Keratinocyte (primary cell): ENCODE measurements around the gene TUBGCP6. TPM values are rescaled to one million over a fixed set of nuclear protein-coding genes. Genes with fewer than 3 reads are reported as not detected.

Source experiments
- DNase-seq: peaks from one replicate; pipeline ENCODE4 v3.0.0-alpha.2; 2011; ENCODE audit warnings: low read depth, missing footprints, low spot score
- FAIRE-seq: peaks from 2 replicates; lab custom pipeline; 2011; peaks lifted over from hg19 to GRCh38; lab: Jason Lieb, UNC
- H2AFZ ChIP-seq: 2 replicates; pipeline ENCODE4 v1.6.0; 2012; ENCODE audit warnings: low read length, control low read depth, inconsistent platforms; ENCODE audit not compliant: control insufficient read depth
- H3K27ac ChIP-seq: 2 replicates; pipeline ENCODE4 v1.5.1; 2011; ENCODE audit warnings: low read length; ENCODE audit not compliant: control insufficient read depth, insufficient read depth
- H3K27me3 ChIP-seq: 3 replicates; pipeline ENCODE4 v1.6.0; 2011; ENCODE audit warnings: low read length; ENCODE audit not compliant: control insufficient read depth, insufficient read depth; ENCODE audit errors: extremely low read depth
- H3K36me3 ChIP-seq, 2 experiments: 2 replicates in 1 of 2; 3 replicates in 1 of 2; pipeline ENCODE4 v1.5.1; 2011; ENCODE audit warnings: low read length in 2 of 2, mild to moderate bottlenecking in 1 of 2; ENCODE audit not compliant: control insufficient read depth in 2 of 2, insufficient read depth in 2 of 2; ENCODE audit errors: extremely low read depth in 1 of 2
- H3K4me1 ChIP-seq: 3 replicates; pipeline ENCODE4 v1.5.1; 2011; ENCODE audit warnings: low read length; ENCODE audit not compliant: control insufficient read depth, insufficient read depth; ENCODE audit errors: extremely low read depth
- H3K4me2 ChIP-seq: 3 replicates; pipeline ENCODE4 v1.6.0; 2011; ENCODE audit warnings: low read depth, low read length; ENCODE audit not compliant: control insufficient read depth, insufficient read depth; ENCODE audit errors: extremely low read depth
- H3K4me3 ChIP-seq, 3 experiments: fragments of 200-600 bp in 1 of 3; sonication (generic) in 1 of 3; 2 replicates in 2 of 3; 3 replicates in 1 of 3; pipeline ENCODE4 v1.5.1; 2011 to 2016; ENCODE audit warnings: low read length in 3 of 3, mild to moderate bottlenecking in 3 of 3, control low read depth in 2 of 3, inconsistent platforms in 1 of 3, low read depth in 1 of 3, mixed read lengths in 1 of 3, mixed run types in 1 of 3, moderate library complexity in 1 of 3; ENCODE audit not compliant: control insufficient read depth in 2 of 3, insufficient read depth in 2 of 3; ENCODE audit errors: extremely low read depth in 1 of 3
- H3K79me2 ChIP-seq: 2 replicates; pipeline ENCODE4 v1.6.0; 2012; ENCODE audit warnings: low read length; ENCODE audit not compliant: control insufficient read depth, insufficient read depth
- H3K9ac ChIP-seq: 3 replicates; pipeline ENCODE4 v1.6.0; 2011; ENCODE audit warnings: low read length; ENCODE audit not compliant: control insufficient read depth, insufficient read depth; ENCODE audit errors: extremely low read depth
- H3K9me1 ChIP-seq: 3 replicates; pipeline ENCODE4 v1.6.0; 2011; ENCODE audit warnings: low read length; ENCODE audit not compliant: control insufficient read depth, insufficient read depth; ENCODE audit errors: extremely low read depth
- H3K9me3 ChIP-seq: 2 replicates; pipeline ENCODE4 v1.5.1; 2012; ENCODE audit warnings: low read depth, low read length; ENCODE audit not compliant: control insufficient read depth
- H4K20me1 ChIP-seq: 3 replicates; pipeline ENCODE4 v1.6.0; 2011; ENCODE audit warnings: low read length; ENCODE audit not compliant: control insufficient read depth, insufficient read depth; ENCODE audit errors: extremely low read depth
- EZH2 ChIP-seq: IDR thresholded peaks from one replicate; pipeline ENCODE4 v1.6.1; 2012; ENCODE audit warnings: inconsistent platforms, mild to moderate bottlenecking, low read length, moderate library complexity
- dilution Hi-C: fragments of 300-500 bp; cut with MboI; formaldehyde crosslinking; loops from one replicate; pipeline ENCODE4 v1.7.0; 2020; ENCODE audit warnings: low sequenced_read_pairs; ENCODE audit not compliant: extremely low pct_ligation_motif_present
- polyA plus RNA-seq, 5 experiments: library from polyadenylated mRNA; depleted of rRNA in 3 of 5; stranded (reverse) in 3 of 5; stranded (forward) in 1 of 5; unstranded in 1 of 5; fragments of >200 nt; gene quantifications; 1 replicate in 1 of 5; 2 replicates in 3 of 5; 3 replicates in 1 of 5; pipeline versions ENCODE4 v1.2.1 to v1.2.3, GENCODE V29; 2011 to 2012; ENCODE audit warnings: missing spikeins in 2 of 5, low read depth in 1 of 5, low replicate concordance in 1 of 5
- TF ChIP-seq, protein P1 (sequence below), 3 experiments: IDR thresholded peaks in 1 of 3; conservative IDR thresholded peaks in 1 of 3; optimal IDR thresholded peaks in 1 of 3; 2 replicates in 2 of 3; 3 replicates in 1 of 3; pipeline versions ENCODE3 to v1.5.1; 2011; ENCODE audit warnings: low read length in 3 of 3, mild to moderate bottlenecking in 3 of 3, moderate library complexity in 2 of 3, control low read depth in 1 of 3, inconsistent platforms in 1 of 3; ENCODE audit not compliant: insufficient read depth in 2 of 3; ENCODE audit errors: extremely low read depth in 1 of 3

Gene TUBGCP6
- polyA plus RNA-seq, 1 donor (not counting 4 experiments of a cell fraction or from before 2014, with no cell fraction given), result 10.1 TPM

DNA sequence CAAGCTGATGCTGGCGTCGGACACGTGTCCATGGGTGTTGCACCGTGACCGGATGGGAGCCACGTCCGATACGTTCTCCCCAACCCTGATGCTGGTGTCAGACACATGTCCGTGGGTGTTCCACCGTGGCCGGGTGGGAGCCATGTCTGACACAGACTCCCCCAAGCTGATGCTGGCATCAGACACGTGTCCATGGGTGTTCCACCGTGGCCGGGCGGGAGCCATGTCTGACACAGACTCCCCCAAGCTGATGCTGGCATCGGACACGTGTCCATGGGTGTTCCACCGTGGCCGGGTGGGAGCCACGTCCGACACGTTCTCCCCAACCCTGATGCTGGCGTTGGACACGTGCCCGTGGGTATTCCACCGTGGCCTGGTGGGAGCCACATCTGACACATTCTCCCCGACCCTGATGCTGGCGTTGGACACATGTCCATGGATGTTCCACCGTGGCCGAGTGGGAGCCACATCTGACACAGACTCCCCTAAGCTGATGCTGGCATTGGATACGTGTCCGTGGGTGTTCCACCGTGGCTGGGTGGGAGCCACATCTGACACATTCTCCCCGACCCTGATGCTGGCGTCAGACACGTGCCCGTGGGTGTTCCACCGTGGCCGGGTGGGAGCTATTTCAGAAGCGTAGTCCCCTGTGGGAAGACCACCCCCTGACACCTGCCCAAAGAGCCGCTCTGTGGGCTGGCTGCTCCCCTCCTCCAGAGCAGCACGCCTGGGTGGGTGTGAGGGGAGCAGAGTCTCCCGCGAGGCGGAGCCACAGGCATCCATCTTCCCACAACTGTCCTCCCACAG is 24.0 kb downstream of the TUBGCP6 start:
- no peaks in the 10 kb centered on the region for H3K9me3 ChIP-seq
- peaks cover 21 to 54% of the 10 kb centered on the region in 2 experiments for H3K36me3 ChIP-seq

DNA sequence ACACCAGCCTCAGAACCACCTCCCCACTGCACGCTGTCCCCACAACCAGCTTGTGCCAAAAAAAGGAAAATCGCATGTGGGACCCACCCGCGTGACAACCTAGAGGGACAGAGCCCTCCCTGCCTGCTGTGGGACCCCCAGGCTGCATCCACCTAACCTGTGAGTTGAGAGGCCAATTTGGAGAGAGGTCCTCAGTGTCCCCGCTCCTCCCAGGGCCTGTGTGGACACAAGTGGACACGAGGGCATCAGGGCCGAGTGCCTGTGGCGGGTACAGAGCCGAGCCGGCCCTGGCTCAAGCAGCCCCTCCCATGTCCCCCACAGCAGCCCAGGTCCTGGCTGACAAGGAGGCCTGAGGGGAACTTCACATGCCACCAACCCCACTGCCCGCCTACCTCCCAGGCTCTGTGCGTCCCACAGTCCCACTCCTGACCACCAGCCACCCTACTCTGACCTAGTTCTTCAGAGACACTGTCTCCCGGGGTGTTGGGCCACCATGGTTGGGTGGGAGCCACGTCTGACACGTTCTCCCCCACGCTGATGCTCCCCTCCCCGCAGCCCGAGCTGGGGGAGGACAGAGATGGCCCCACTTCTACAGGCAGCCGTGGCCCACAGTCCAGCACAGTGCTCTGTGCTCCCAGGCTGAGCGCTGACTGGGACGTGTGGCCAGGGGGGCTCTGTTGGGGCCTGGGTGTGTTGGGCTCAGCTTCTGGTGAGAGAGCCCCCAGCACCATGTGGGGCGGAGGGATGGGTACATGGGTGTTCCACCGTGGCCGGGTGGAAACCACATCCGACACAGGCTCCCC is 24.8 kb downstream of the TUBGCP6 start:
- dilution Hi-C loops, result no loop called here
- Histone ChIP-seq H4K20me1 (no peaks in the 10 kb centered on the region), H3K4me1 (no peaks in the 10 kb centered on the region), H3K27me3 (no peaks in the 10 kb centered on the region), H3K4me2 (no peak overlapping the region), H3K9me3 (no peaks in the 10 kb centered on the region), H3K9ac (no peak overlapping the region), H3K4me3 (no peak overlapping the region), H3K79me2 (peaks cover 3% of the 10 kb centered on the region), H3K9me1 (no peaks in the 10 kb centered on the region), H3K36me3 (peaks cover 24 to 55% of the 10 kb centered on the region in 2 experiments), H3K27ac (no peak overlapping the region), H2AFZ (no peak overlapping the region)
- FAIRE-seq, result no peak
- DNase-seq, result no peak
- TF ChIP-seq EZH2, result no peak
- TF ChIP-seq, protein P1, sequence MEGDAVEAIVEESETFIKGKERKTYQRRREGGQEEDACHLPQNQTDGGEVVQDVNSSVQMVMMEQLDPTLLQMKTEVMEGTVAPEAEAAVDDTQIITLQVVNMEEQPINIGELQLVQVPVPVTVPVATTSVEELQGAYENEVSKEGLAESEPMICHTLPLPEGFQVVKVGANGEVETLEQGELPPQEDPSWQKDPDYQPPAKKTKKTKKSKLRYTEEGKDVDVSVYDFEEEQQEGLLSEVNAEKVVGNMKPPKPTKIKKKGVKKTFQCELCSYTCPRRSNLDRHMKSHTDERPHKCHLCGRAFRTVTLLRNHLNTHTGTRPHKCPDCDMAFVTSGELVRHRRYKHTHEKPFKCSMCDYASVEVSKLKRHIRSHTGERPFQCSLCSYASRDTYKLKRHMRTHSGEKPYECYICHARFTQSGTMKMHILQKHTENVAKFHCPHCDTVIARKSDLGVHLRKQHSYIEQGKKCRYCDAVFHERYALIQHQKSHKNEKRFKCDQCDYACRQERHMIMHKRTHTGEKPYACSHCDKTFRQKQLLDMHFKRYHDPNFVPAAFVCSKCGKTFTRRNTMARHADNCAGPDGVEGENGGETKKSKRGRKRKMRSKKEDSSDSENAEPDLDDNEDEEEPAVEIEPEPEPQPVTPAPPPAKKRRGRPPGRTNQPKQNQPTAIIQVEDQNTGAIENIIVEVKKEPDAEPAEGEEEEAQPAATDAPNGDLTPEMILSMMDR (optimal IDR thresholded peaks at IDR 0.05 in 1 of 3, IDR thresholded peaks at IDR 0.05 in 1 of 3, conservative IDR thresholded peaks at IDR 0.05 in 1 of 3; ENCODE audit: extremely low read depth in 1 of 3, insufficient read depth in 2 of 3, low read length in 3 of 3), result no peak

More for the DNA sequence above, 24.0 kb downstream of the TUBGCP6 start:
- dilution Hi-C loops, result no loop called here
- no peak overlapping the region for H3K4me2 ChIP-seq
- no peaks in the 10 kb centered on the region for H3K9me1 ChIP-seq
- H3K4me1 ChIP-seq, result no peaks in the 10 kb centered on the region
- DNase-seq, result no peak
- no peak overlapping the region for H3K9ac ChIP-seq
- H3K4me3 ChIP-seq, result no peak overlapping the region
- no peaks in the 10 kb centered on the region for H3K79me2 ChIP-seq
- no peak overlapping the region for H2AFZ ChIP-seq
- TF ChIP-seq, protein P1 (optimal IDR thresholded peaks at IDR 0.05 in 1 of 3, IDR thresholded peaks at IDR 0.05 in 1 of 3, conservative IDR thresholded peaks at IDR 0.05 in 1 of 3; ENCODE audit: extremely low read depth in 1 of 3, insufficient read depth in 2 of 3, low read length in 3 of 3), result no peak
- no peak for TF ChIP-seq EZH2
- H3K27me3 ChIP-seq, result no peaks in the 10 kb centered on the region
- no peak overlapping the region for H3K27ac ChIP-seq
- FAIRE-seq, result no peak
- no peaks in the 10 kb centered on the region for H4K20me1 ChIP-seq
